Ureter (tissue), 1 donor: ENCODE measurements around the gene SKP1. TPM values are rescaled to one million over a fixed set of nuclear protein-coding genes. Genes with fewer than 3 reads are reported as not detected.

Source experiments
- DNase-seq: peaks from one replicate; pipeline ENCODE4 v3.0.0-alpha.2; 2020; ENCODE audit warnings: low spot score
- total RNA-seq: library from RNA; stranded (reverse); gene quantifications from one replicate; pipeline ENCODE4 v1.2.4, GENCODE V29; 2023
- donor health status: DM: yes; HTN: yes; CAD: no.

SKP1 gene
- total RNA-seq, 1 donor from 2014 or later: 324 TPM

GRCh38 chr5:134113902-134114875 lies 62.6 kb downstream of the SKP1 start, which contains the start of gene TCF7:
Gene TCF7, plus strand, starts transcription at chr5:134114681. Its CDS starts 226 bp downstream, at chr5:134114907.
- peak; percentile 66 for DNase-seq

- DNase-seq: no peak
Measured at GRCh38 chr5:134113363-134113889, 63.3 kb downstream of the SKP1 start.

GRCh38 chr5:134112726-134113362 lies 63.9 kb downstream of the SKP1 start:
- no peak for DNase-seq

GRCh38 chr5:134111741-134112647 lies 64.8 kb downstream of the SKP1 start:
- no peak for DNase-seq

- peak; percentile 64 for DNase-seq
Measured at GRCh38 chr5:134110382-134110781, 66.4 kb downstream of the SKP1 start.

- DNase-seq: no peak
Measured at GRCh38 chr5:134107779-134108178, 69.0 kb downstream of the SKP1 start.

GRCh38 chr5:134106991-134107701 lies 69.6 kb downstream of the SKP1 start:
- no peak for DNase-seq

- DNase-seq: no peak
Measured at GRCh38 chr5:134103998-134104654, 72.6 kb downstream of the SKP1 start.

GRCh38 chr5:134103397-134103796 lies 73.4 kb downstream of the SKP1 start:
- no peak for DNase-seq

GRCh38 chr5:134101686-134102439 lies 74.9 kb downstream of the SKP1 start:
- peak; percentile 60 for DNase-seq

- DNase-seq: no peak
Measured at GRCh38 chr5:134100283-134101091, 76.3 kb downstream of the SKP1 start.

GRCh38 chr5:134099939-134100282 lies 76.8 kb downstream of the SKP1 start:
- DNase-seq: no peak

- DNase-seq: no peak
Measured at GRCh38 chr5:134099288-134099872, 77.4 kb downstream of the SKP1 start.

Other genes starting within 250 kb of the SKP1 start
- gene C5orf15, start 208.3 kb downstream of the SKP1 start, total RNA-seq: 28.0 TPM
- gene VDAC1, start 172.0 kb downstream of the SKP1 start, total RNA-seq: 167 TPM
- gene TCF7, start 62.3 kb downstream of the SKP1 start, total RNA-seq: 3.6 TPM
- gene PPP2CA, start 49.1 kb upstream of the SKP1 start, total RNA-seq: 110 TPM
- gene CDKL3, start 190.2 kb upstream of the SKP1 start, total RNA-seq: 5.5 TPM
- 63.3 TPM for gene UBE2B, start 194.6 kb upstream of the SKP1 start, total RNA-seq
- 23.5 TPM for gene CDKN2AIPNL, start 234.9 kb upstream of the SKP1 start, total RNA-seq